GM18858 (cell line): ENCODE measurements around the gene PRAMEF17.
"Not testable (repeated sequence)": the region's sequence is repeated elsewhere in the genome, so short reads cannot be mapped to it uniquely, and the experiment has no call there.

ENCODE experiments used
- ATAC-seq: cut with Tn5 transposase; IDR thresholded peaks from one replicate; pipeline ENCODE4 v1.9.1; 2021; ENCODE audit not compliant: unreplicated experiment

Gene PRAMEF17

GRCh38 chr1:13439104-13439783, 49.8 kb downstream of the PRAMEF17 start:
- not testable (repeated sequence) for ATAC-seq
